Right lobe of liver (tissue), 4 donors: ENCODE data around the gene MAP3K4.

ENCODE experiments used
- CTCF ChIP-seq, 4 donors: fragments of 200-600 bp in 3 of 4; fragments of 450-650 bp in 1 of 4; IDR thresholded peaks; one replicate each; pipeline versions ENCODE4 v1.5.1 to v1.8.0; 2016 to 2022; ENCODE audit warnings: antibody characterized with exemption in 4 of 4, mild to moderate bottlenecking in 2 of 4
- POLR2A ChIP-seq: fragments of 450-650 bp; IDR thresholded peaks from one replicate; pipeline ENCODE4 v1.6.1; 2017; ENCODE audit warnings: antibody characterized with exemption, mild to moderate bottlenecking
- donor health status: DM: no; HTN: no; CAD: no.
- donor health status: DM: no; HTN: no; CAD: no.
- donor health status: DM: no; HTN: yes; CAD: no.

GRCh38 chr6:160959726-160960435 lies 31.7 kb upstream of the MAP3K4 start:
- TF ChIP-seq CTCF (IDR thresholded peaks at IDR 0.05) (no peak), POLR2A (no peak)
